Stimulated activated CD8-positive, alpha-beta memory T cell treated with anti-CD3 and anti-CD28 coated beads, Interleukin-12 subunit alpha, Interleukin-12 subunit beta, amount 100 ng/mL, for 4 hours (primary cell): ENCODE measurements around the gene MGMT.
A peak's percentile ranks its signal among the peaks of the same experiment; 100 is the strongest.
"Not testable (repeated sequence)": the region's sequence is repeated elsewhere in the genome, so short reads cannot be mapped to it uniquely, and the experiment has no call there.

ENCODE experiments used
- DNase-seq: peaks from one replicate; pipeline ENCODE4 v3.0.0-alpha.2; 2020; ENCODE audit warnings: low read depth

MGMT gene

GRCh38 chr10:129466703-129467358 is at the start of gene MGMT:
TSS of gene MGMT (plus strand) at chr10:129467241.
- peak; percentile 98 for DNase-seq

- DNase-seq, result no peak
Measured at GRCh38 chr10:129417870-129418269, 49.2 kb upstream of the MGMT start.

GRCh38 chr10:129418496-129419225 is 48.4 kb upstream of the MGMT start:
- DNase-seq, result no peak

GRCh38 chr10:129419397-129419796 is 47.6 kb upstream of the MGMT start:
- no peak for DNase-seq

- DNase-seq, result no peak
Measured at GRCh38 chr10:129421399-129422010, 45.5 kb upstream of the MGMT start.

- DNase-seq, result no peak
Measured at GRCh38 chr10:129424978-129425377, 42.1 kb upstream of the MGMT start.

- no peak for DNase-seq
Measured at GRCh38 chr10:129426606-129427005, 40.4 kb upstream of the MGMT start.

- DNase-seq, result no peak
Measured at GRCh38 chr10:129433266-129433665, 33.8 kb upstream of the MGMT start.

- not testable (repeated sequence) for DNase-seq
Measured at GRCh38 chr10:129435724-129436123, 31.3 kb upstream of the MGMT start.

- DNase-seq, result no peak
Measured at GRCh38 chr10:129438024-129438423, 29.0 kb upstream of the MGMT start.

- no peak for DNase-seq
Measured at GRCh38 chr10:129440247-129440646, 26.8 kb upstream of the MGMT start.

- no peak for DNase-seq
Measured at GRCh38 chr10:129440722-129441316, 26.2 kb upstream of the MGMT start.

- DNase-seq, result no peak
Measured at GRCh38 chr10:129441372-129442009, 25.6 kb upstream of the MGMT start.

GRCh38 chr10:129442866-129443265 is 24.2 kb upstream of the MGMT start:
- no peak for DNase-seq

- DNase-seq, result no peak
Measured at GRCh38 chr10:129444359-129444758, 22.7 kb upstream of the MGMT start.

GRCh38 chr10:129445436-129446182 is 21.4 kb upstream of the MGMT start:
- DNase-seq, result no peak

GRCh38 chr10:129446183-129446581 is 20.9 kb upstream of the MGMT start:
- no peak for DNase-seq

- DNase-seq, result no peak
Measured at GRCh38 chr10:129447486-129447885, 19.6 kb upstream of the MGMT start.

GRCh38 chr10:129448086-129448485 is 19.0 kb upstream of the MGMT start:
- no peak for DNase-seq

- DNase-seq, result no peak
Measured at GRCh38 chr10:129448539-129448938, 18.5 kb upstream of the MGMT start.

GRCh38 chr10:129449893-129450292 is 17.1 kb upstream of the MGMT start:
- DNase-seq, result no peak

GRCh38 chr10:129450391-129450790 is 16.6 kb upstream of the MGMT start:
- DNase-seq, result no peak
